D721Med (cell line): Measurements from ENCODE around the gene NUP188.

Experiments used
- DNase-seq: peaks from one replicate; pipeline ENCODE4 v3.0.0; 2011; ENCODE audit warnings: low spot score; ENCODE audit not compliant: insufficient read length
- FAIRE-seq: peaks from 2 replicates; lab custom pipeline; 2011; peaks lifted over from hg19 to GRCh38; lab: Jason Lieb, UNC
- CTCF ChIP-seq: IDR thresholded peaks from 2 replicates; pipeline ENCODE4 v1.5.1; 2012; ENCODE audit warnings: mild to moderate bottlenecking, control low read depth; ENCODE audit not compliant: insufficient read depth; ENCODE audit errors: missing control alignments

Gene NUP188

GRCh38 chr9:128947527-128948301 is at the start of gene NUP188, which contains the start of gene DOLK:
NUP188 (plus strand) TSS chr9:128947699; CDS start chr9:128947720, 21 bp downstream.
DOLK (minus strand) TSS chr9:128947603; CDS start chr9:128947303, 300 bp downstream.
- FAIRE-seq (no peak), DNase-seq (peak; percentile 99)
- TF ChIP-seq CTCF, result no peak

GRCh38 chr9:128898382-128898781 is 49.1 kb upstream of the NUP188 start:
- no peak for FAIRE-seq
- TF ChIP-seq CTCF, result no peak
- DNase-seq, result no peak

- DNase-seq (no peak), FAIRE-seq (no peak)
- TF ChIP-seq CTCF, result no peak
Observed at GRCh38 chr9:128898845-128899565, 48.5 kb upstream of the NUP188 start.

- DNase-seq, result no peak
- no peak for FAIRE-seq
- TF ChIP-seq CTCF, result no peak
Observed at GRCh38 chr9:128899566-128900322, 47.8 kb upstream of the NUP188 start.

- DNase-seq, result no peak
- FAIRE-seq, result no peak
- no peak for TF ChIP-seq CTCF
Observed at GRCh38 chr9:128901379-128901778, 46.1 kb upstream of the NUP188 start.

GRCh38 chr9:128901822-128902221 is 45.7 kb upstream of the NUP188 start:
- no peak for DNase-seq
- no peak for FAIRE-seq
- TF ChIP-seq CTCF, result no peak
